HepG2 (cell line): ENCODE results near the gene ADSS1.

Source experiments
- CEBPB ChIP-seq: IDR thresholded peaks from 2 replicates; pipeline ENCODE4 v1.6.1; 2011; ENCODE audit warnings: low read depth, low read length, improper control_type of control experiment, borderline replicate concordance
- HCFC1 ChIP-seq: fragments of 150-350 bp; IDR thresholded peaks from 2 replicates; pipeline ENCODE4 v1.6.1; 2014; ENCODE audit warnings: low read depth, low read length
- JUN ChIP-seq: sonication (generic); formaldehyde crosslinking; IDR thresholded peaks from 2 replicates; pipeline ENCODE4 v1.4.0; 2020; ENCODE audit warnings: mild to moderate bottlenecking, missing genetic modification reagents

- no peak for TF ChIP-seq HCFC1
- TF ChIP-seq CEBPB: no peak
- no peak for TF ChIP-seq JUN (CRISPR knock-in tag)
Observed at GRCh38 chr14:104752423-104752734, 28.4 kb downstream of the ADSS1 start.
